Loucy (cell line): ENCODE results near the gene ARHGAP24.

Experiments used
- CTCF ChIP-seq: fragments of 200-600 bp; sonication (generic); conservative IDR thresholded peaks from 2 replicates; pipeline ENCODE4 v1.5.1; 2014; ENCODE audit warnings: mild to moderate bottlenecking, antibody characterized with exemption, low read length
- EZH2phosphoT487 ChIP-seq: fragments of 200-600 bp; IDR thresholded peaks from 2 replicates; pipeline ENCODE4 v1.6.1; 2018; ENCODE audit warnings: antibody characterized with exemption, mild to moderate bottlenecking, moderate library complexity, borderline replicate concordance

GRCh38 chr4:86036736-86037135 is 561.8 kb downstream of the ARHGAP24 start:
- TF ChIP-seq CTCF: no peak
- TF ChIP-seq EZH2phosphoT487: no peak
